ENCODE data around the gene ALDH3A1. TPM values are rescaled to one million over a fixed set of nuclear protein-coding genes. Genes with fewer than 3 reads are reported as not detected.

ALDH3A1 gene
- total and polyA plus RNA-seq, 10 of the 15 experiments (the other 5 are each of a cell fraction or from before 2014, with no cell fraction given): 0.20 TPM; not detected in 9

GRCh38 chr17:19730843-19731242 lies 17.3 kb downstream of the ALDH3A1 start (continued):
- TF ChIP-seq BCLAF1 (IDR thresholded peaks at IDR 0.05) (no peak), ZNF622 (IDR thresholded peaks at IDR 0.05) (no peak), SKIL (IDR thresholded peaks at IDR 0.05; ENCODE audit: low read depth, poor library complexity, severe bottlenecking) (no peak), LARP7 (IDR thresholded peaks at IDR 0.05) (no peak)

GRCh38 chr17:19729900-19730299 lies 18.2 kb downstream of the ALDH3A1 start:
- POLR2A ChIA-PET: no interaction called here
- Histone ChIP-seq H3K79me2 (ENCODE audit: control insufficient read depth, insufficient read depth, low read length) (no peaks in the 10 kb centered on the region), H3K4me3 (no peak overlapping the region), H3K9me3 (replicated peaks; ENCODE audit: control insufficient read depth, insufficient read depth, low read length) (no peaks in the 10 kb centered on the region), H3K27ac (ENCODE audit: control insufficient read depth, insufficient read depth) (no peak overlapping the region), H3K9ac (ENCODE audit: control insufficient read depth, insufficient read depth, low read length) (no peak overlapping the region), H3K4me2 (ENCODE audit: control insufficient read depth, insufficient read depth) (no peak overlapping the region), H3K36me3 (ENCODE audit: control insufficient read depth in 2 of 2, insufficient read depth in 2 of 2, low read length in 1 of 2) (no peaks in the 10 kb centered on the region), H3K4me1 (ENCODE audit: control insufficient read depth, insufficient read depth, low read length) (no peaks in the 10 kb centered on the region), H4K20me1 (ENCODE audit: control insufficient read depth, insufficient read depth) (no peaks in the 10 kb centered on the region), H3K27me3 (replicated peaks in 1 of 2; ENCODE audit: control insufficient read depth in 2 of 2, insufficient read depth in 2 of 2, low read length in 1 of 2) (peaks cover 0 to 2% of the 10 kb centered on the region in 2 experiments; a peak in 1 of 4 replicates), H2AFZ (ENCODE audit: control insufficient read depth, low read depth, low read length) (no peak overlapping the region)
- FAIRE-seq (no peak), DNase-seq (ENCODE audit: low read depth, low spot score) (no peak), ATAC-seq (no peak)
- CTCF ChIA-PET: no interaction called here
- SMC1A ChIA-PET (ENCODE audit: uncharacterized antibody, unreplicated experiment): no interaction called here
- WGBS (ENCODE audit: insufficient coverage, insufficient replicate concordance, low lambda C conversion rate, missing lambda C conversion rate): 35% methylated on average over 6 of the region's 6 CpGs
- RAD21 ChIA-PET (ENCODE audit: unreplicated experiment): no interaction called here
- intact Hi-C loops (cut with micrococcal nuclease; ENCODE audit: unreplicated experiment): no loop called here
- in situ Hi-C loops (cut with MboI): no loop called here
- no TSS peak for BruUV-seq (replicated peaks)
- TF ChIP-seq NKRF (conservative IDR thresholded peaks at IDR 0.05) (no peak), RUNX3 (IDR thresholded peaks at IDR 0.05; ENCODE audit: low read length) (no peak), ASH2L (IDR thresholded peaks at IDR 0.05; ENCODE audit: borderline replicate concordance, low read depth) (no peak), EED (IDR thresholded peaks at IDR 0.05; ENCODE audit: low read depth) (no peak), ATF7 (IDR thresholded peaks at IDR 0.05; ENCODE audit: low read depth) (no peak), LARP7 (IDR thresholded peaks at IDR 0.05) (no peak), POLR2A (IDR thresholded peaks at IDR 0.05; ENCODE audit: low read depth, low read length) (no peak), EGR1 (IDR thresholded peaks at IDR 0.05; ENCODE audit: borderline replicate concordance in 1 of 2, low read depth in 2 of 2, low read length in 2 of 2) (no peak), STAT1 (conservative IDR thresholded peaks at IDR 0.05) (no peak), YY1 (IDR thresholded peaks at IDR 0.05; ENCODE audit: low read depth, low read length) (no peak), FOXK2 (IDR thresholded peaks at IDR 0.05) (no peak), POLR2AphosphoS5 (IDR thresholded peaks at IDR 0.05; ENCODE audit: low read length) (no peak)

Measured in GM12878 (cell line).